Endothelial cell of umbilical vein (primary cell): ENCODE data around the gene LAMA4. TPM values are rescaled to one million over a fixed set of nuclear protein-coding genes. Genes with fewer than 3 reads are reported as not detected.

Source experiments
- BruUV-seq: library from RNA; stranded (reverse); fragments of 400-500 nt; replicated peaks from 2 replicates; lab custom pipeline; 2021; lab: Mats Ljungman, UMichigan
- CTCF ChIA-PET: fragments of 300-600, 350-600 bp; sonication (Branson Sonifier 250); formaldehyde crosslinking; loops from one replicate; lab custom pipeline; 2021; ENCODE audit warnings: antibody characterized with exemption, inconsistent platforms; lab: Charles Lee
- POLR2A ChIA-PET: fragments of 300-600, 350-600 bp; sonication (Branson Sonifier 250); formaldehyde crosslinking; loops from one replicate; lab custom pipeline; 2021; ENCODE audit warnings: antibody characterized with exemption, inconsistent platforms; lab: Charles Lee
- DNase-seq: peaks from one replicate; pipeline ENCODE4 v3.0.0-alpha.2; 2011; ENCODE audit warnings: low read depth, low spot score
- FAIRE-seq: peaks from 2 replicates; lab custom pipeline; 2011; peaks lifted over from hg19 to GRCh38; lab: Jason Lieb, UNC
- H2AFZ ChIP-seq: 2 replicates; pipeline ENCODE4 v1.6.0; 2012; ENCODE audit warnings: low read depth, low read length, control low read depth, inconsistent platforms
- H3K27ac ChIP-seq: 2 replicates; pipeline ENCODE4 v1.5.1; 2011; ENCODE audit warnings: low read depth, mild to moderate bottlenecking, control low read depth, low read length, moderate library complexity; ENCODE audit not compliant: insufficient read depth
- H3K27me3 ChIP-seq, 2 experiments: 2 replicates each; pipeline versions ENCODE4 v1.6.0 to v1.6.1; 2011; ENCODE audit warnings: low read length in 2 of 2, mixed read lengths in 1 of 2; ENCODE audit not compliant: control insufficient read depth in 2 of 2, insufficient read depth in 2 of 2
- H3K36me3 ChIP-seq, 2 experiments: 2 replicates in 1 of 2; 3 replicates in 1 of 2; pipeline ENCODE4 v1.5.1; 2011; ENCODE audit warnings: low read length in 2 of 2, mild to moderate bottlenecking in 1 of 2, moderate library complexity in 1 of 2; ENCODE audit not compliant: control insufficient read depth in 2 of 2, insufficient read depth in 2 of 2; ENCODE audit errors: extremely low read depth in 1 of 2
- H3K4me1 ChIP-seq: 3 replicates; pipeline ENCODE4 v1.5.1; 2011; ENCODE audit warnings: mild to moderate bottlenecking, low read length; ENCODE audit not compliant: control insufficient read depth, insufficient read depth; ENCODE audit errors: extremely low read depth
- H3K4me2 ChIP-seq: 2 replicates; pipeline ENCODE4 v1.6.1; 2011; ENCODE audit warnings: low read length, control low read depth, mixed read lengths; ENCODE audit not compliant: insufficient read depth
- H3K4me3 ChIP-seq, 3 experiments: fragments of 200-600 bp in 1 of 3; sonication (generic), shearing (Covaris generic) in 1 of 3; replicated peaks in 1 of 3; 2 replicates each; pipeline ENCODE4 v1.5.1; 2011 to 2016; ENCODE audit warnings: control low read depth in 3 of 3, low read length in 3 of 3, mild to moderate bottlenecking in 2 of 3, inconsistent platforms in 1 of 3, low read depth in 1 of 3, moderate library complexity in 1 of 3; ENCODE audit not compliant: insufficient read depth in 1 of 3
- H3K79me2 ChIP-seq: 2 replicates; pipeline ENCODE4 v1.6.0; 2012; ENCODE audit warnings: low read length, inconsistent platforms; ENCODE audit not compliant: control insufficient read depth, insufficient read depth
- H3K9ac ChIP-seq: replicated peaks from 2 replicates; pipeline ENCODE3; 2011; ENCODE audit warnings: low read length, control low read depth; ENCODE audit not compliant: insufficient read depth; ENCODE audit errors: extremely low read depth
- H3K9me1 ChIP-seq: replicated peaks from 3 replicates; pipeline ENCODE4 v1.6.0; 2011; ENCODE audit warnings: mild to moderate bottlenecking, low read length; ENCODE audit not compliant: control insufficient read depth, insufficient read depth; ENCODE audit errors: extremely low read depth
- H3K9me3 ChIP-seq: replicated peaks from 2 replicates; pipeline ENCODE4 v1.5.1; 2012; ENCODE audit warnings: low read length, inconsistent platforms; ENCODE audit not compliant: control insufficient read depth, insufficient read depth
- H4K20me1 ChIP-seq: replicated peaks from 2 replicates; pipeline ENCODE3; 2011; ENCODE audit warnings: mild to moderate bottlenecking, low read length; ENCODE audit not compliant: control insufficient read depth, insufficient read depth; ENCODE audit errors: extremely low read depth
- EZH2 ChIP-seq: IDR thresholded peaks from 2 replicates; pipeline ENCODE4 v1.6.1; 2012; ENCODE audit warnings: borderline replicate concordance, low read depth, mild to moderate bottlenecking, moderate library complexity, low read length, inconsistent platforms; ENCODE audit not compliant: severe bottlenecking
- FOS ChIP-seq: IDR thresholded peaks from 2 replicates; pipeline ENCODE4 v1.6.1; 2011; ENCODE audit warnings: mild to moderate bottlenecking, low read length, moderate library complexity, borderline replicate concordance; ENCODE audit not compliant: insufficient read depth
- GATA2 ChIP-seq: IDR thresholded peaks from 2 replicates; pipeline ENCODE4 v1.7.0; 2011; ENCODE audit warnings: low read depth, mild to moderate bottlenecking, moderate library complexity, mixed read lengths, low read length; ENCODE audit not compliant: insufficient read length, insufficient read depth
- JUN ChIP-seq: IDR thresholded peaks from 2 replicates; pipeline ENCODE4 v1.6.1; 2011; ENCODE audit warnings: borderline replicate concordance, low read depth; ENCODE audit not compliant: insufficient read length, insufficient read depth
- MAX ChIP-seq: IDR thresholded peaks from 2 replicates; pipeline ENCODE4 v1.6.1; 2011; ENCODE audit not compliant: insufficient read depth, insufficient read length
- MYC ChIP-seq: IDR thresholded peaks from one replicate; pipeline ENCODE4 v1.6.1; 2011; ENCODE audit warnings: mild to moderate bottlenecking, low read depth, low read length
- POLR2A ChIP-seq: IDR thresholded peaks from 2 replicates; pipeline ENCODE4 v1.6.1; 2012; ENCODE audit warnings: low read depth, mild to moderate bottlenecking, control low read depth, low read length
- POLR2AphosphoS5 ChIP-seq: IDR thresholded peaks from 2 replicates; pipeline ENCODE4 v1.6.1; 2012; ENCODE audit warnings: low read depth, mild to moderate bottlenecking, control low read depth, low read length, moderate library complexity; ENCODE audit not compliant: insufficient read depth
- dilution Hi-C: fragments of 300-500 bp; cut with MboI; formaldehyde crosslinking; loops from one replicate; pipeline ENCODE4 v1.15.0; 2019; ENCODE audit warnings: low sequenced_read_pairs; ENCODE audit not compliant: extremely low pct_ligation_motif_present
- intact Hi-C: fragments of 100-400 bp; cut with micrococcal nuclease; formaldehyde crosslinking; loops from one replicate; pipeline ENCODE4 v1.10.0; 2022
- polyA plus RNA-seq, 4 experiments: library from polyadenylated mRNA; depleted of rRNA in 3 of 4; stranded (reverse) in 3 of 4; unstranded in 1 of 4; fragments of >200 nt; gene quantifications; 2 replicates each; pipeline versions ENCODE4 v1.2.1 to v1.2.3, GENCODE V29; 2011 to 2012; ENCODE audit warnings: missing spikeins in 1 of 4
- total RNA-seq: library from RNA; stranded (reverse); gene quantifications from 2 replicates; pipeline ENCODE4 v1.2.3, GENCODE V29; 2021
- TF ChIP-seq, protein P1 (sequence below), 2 donors: IDR thresholded peaks; 1 replicate in 1 of 2; 2 replicates in 1 of 2; pipeline ENCODE4 v1.5.1; 2011; ENCODE audit warnings: low read length in 2 of 2, mild to moderate bottlenecking in 2 of 2, moderate library complexity in 2 of 2, control low read depth in 1 of 2, inconsistent platforms in 1 of 2, low read depth in 1 of 2; ENCODE audit not compliant: insufficient read depth in 1 of 2; ENCODE audit errors: extremely low read depth in 1 of 2

Gene LAMA4
- total and polyA plus RNA-seq, 2 donors (not counting 3 experiments of a cell fraction or from before 2014, with no cell fraction given) = 384 to 629 TPM

DNA sequence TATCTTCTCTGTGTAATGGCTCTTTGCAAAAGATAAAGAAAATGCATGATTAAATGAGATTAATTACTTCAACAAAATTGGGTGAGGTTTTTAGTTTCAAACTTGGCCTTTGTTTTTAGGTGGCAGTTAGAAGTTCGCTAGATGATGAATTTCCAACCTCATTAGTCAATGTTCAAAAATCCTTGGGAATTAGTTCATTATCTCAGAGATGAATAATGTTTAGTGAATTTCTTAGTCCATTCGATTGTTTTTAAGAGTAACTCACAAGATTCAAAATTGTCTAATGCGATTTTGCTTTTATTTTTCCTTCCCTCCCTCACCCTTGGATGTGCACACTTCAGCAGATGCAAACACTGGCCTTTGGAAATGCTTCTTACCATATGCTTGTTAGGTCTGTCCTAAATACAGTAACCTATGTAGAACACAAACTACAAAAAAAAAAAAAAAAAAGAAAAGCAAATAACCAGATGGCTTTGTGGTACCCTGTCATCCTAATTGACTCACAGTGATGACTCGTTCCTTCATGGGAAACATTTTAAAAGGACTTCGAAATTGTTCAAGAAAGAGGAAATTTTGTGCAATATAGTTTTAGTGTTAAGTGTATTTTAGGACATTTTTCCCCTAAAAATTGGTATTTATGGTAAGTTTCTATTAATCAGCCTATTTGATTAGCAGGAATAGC, 100.3 kb downstream of the LAMA4 start:
- intact Hi-C loops = no loop called here
- Histone ChIP-seq H3K4me3 (no peak overlapping the region), H3K4me1 (peaks cover 37% of the 10 kb centered on the region), H2AFZ (no peak overlapping the region), H3K9ac (no peak overlapping the region), H3K9me3 (no peaks in the 10 kb centered on the region), H3K4me2 (no peak overlapping the region), H4K20me1 (no peaks in the 10 kb centered on the region), H3K27me3 (no peaks in the 10 kb centered on the region), H3K9me1 (no peaks in the 10 kb centered on the region), H3K27ac (no peak overlapping the region), H3K79me2 (no peaks in the 10 kb centered on the region), H3K36me3 (peaks cover 19 to 62% of the 10 kb centered on the region in 2 experiments)
- ChIA-PET POLR2A (interaction anchor here (0.8 kb wide), 1 partner anchor 14 kb away, joined by 3 read pairs; no protein-coding TSS in a partner anchor), CTCF (no interaction called here)
- TF ChIP-seq FOS = peak; percentile 92
- TF ChIP-seq, protein P1, sequence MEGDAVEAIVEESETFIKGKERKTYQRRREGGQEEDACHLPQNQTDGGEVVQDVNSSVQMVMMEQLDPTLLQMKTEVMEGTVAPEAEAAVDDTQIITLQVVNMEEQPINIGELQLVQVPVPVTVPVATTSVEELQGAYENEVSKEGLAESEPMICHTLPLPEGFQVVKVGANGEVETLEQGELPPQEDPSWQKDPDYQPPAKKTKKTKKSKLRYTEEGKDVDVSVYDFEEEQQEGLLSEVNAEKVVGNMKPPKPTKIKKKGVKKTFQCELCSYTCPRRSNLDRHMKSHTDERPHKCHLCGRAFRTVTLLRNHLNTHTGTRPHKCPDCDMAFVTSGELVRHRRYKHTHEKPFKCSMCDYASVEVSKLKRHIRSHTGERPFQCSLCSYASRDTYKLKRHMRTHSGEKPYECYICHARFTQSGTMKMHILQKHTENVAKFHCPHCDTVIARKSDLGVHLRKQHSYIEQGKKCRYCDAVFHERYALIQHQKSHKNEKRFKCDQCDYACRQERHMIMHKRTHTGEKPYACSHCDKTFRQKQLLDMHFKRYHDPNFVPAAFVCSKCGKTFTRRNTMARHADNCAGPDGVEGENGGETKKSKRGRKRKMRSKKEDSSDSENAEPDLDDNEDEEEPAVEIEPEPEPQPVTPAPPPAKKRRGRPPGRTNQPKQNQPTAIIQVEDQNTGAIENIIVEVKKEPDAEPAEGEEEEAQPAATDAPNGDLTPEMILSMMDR (IDR thresholded peaks at IDR 0.05; ENCODE audit: extremely low read depth in 1 of 2, insufficient read depth in 1 of 2, low read depth in 1 of 2, low read length in 2 of 2) = no peak
- no TSS peak for BruUV-seq
- FAIRE-seq (no peak), DNase-seq (peak; percentile 26)
- dilution Hi-C loops = no loop called here

GRCh38 chr6:112150363-112150762, 104.0 kb downstream of the LAMA4 start:
- intact Hi-C loops (no loop called here), dilution Hi-C loops (no loop called here)
- H3K4me2 ChIP-seq = no peak overlapping the region
- POLR2A ChIA-PET = no interaction called here
- no peaks in the 10 kb centered on the region for H3K9me3 ChIP-seq
- no peaks in the 10 kb centered on the region for H4K20me1 ChIP-seq
- peaks cover 27 to 63% of the 10 kb centered on the region in 2 experiments for H3K36me3 ChIP-seq
- CTCF ChIA-PET = interaction anchor here (0.9 kb wide), 1 partner anchor 29 kb away, joined by 3 read pairs; no protein-coding TSS in a partner anchor
- H3K4me3 ChIP-seq = no peak overlapping the region
- no peaks in the 10 kb centered on the region for H3K9me1 ChIP-seq
- DNase-seq = no peak
- H3K79me2 ChIP-seq = no peaks in the 10 kb centered on the region
- H3K4me1 ChIP-seq = peaks cover 8% of the 10 kb centered on the region
- H3K27me3 ChIP-seq = no peaks in the 10 kb centered on the region
- no peak overlapping the region for H3K9ac ChIP-seq
- TF ChIP-seq FOS (no peak), POLR2A (no peak), MAX (no peak), EZH2 (no peak), MYC (no peak), JUN (no peak), POLR2AphosphoS5 (no peak), GATA2 (no peak)
- TF ChIP-seq, protein P1 (IDR thresholded peaks at IDR 0.05; ENCODE audit: extremely low read depth in 1 of 2, insufficient read depth in 1 of 2, low read depth in 1 of 2, low read length in 2 of 2) = no peak
- no peak overlapping the region for H2AFZ ChIP-seq
- no TSS peak for BruUV-seq
- H3K27ac ChIP-seq = no peak overlapping the region
- FAIRE-seq = no peak
